Gastrocnemius medialis (tissue), 4 donors: ENCODE results near the gene CCDC127.
"Not testable (repeated sequence)": the region's sequence is repeated elsewhere in the genome, so short reads cannot be mapped to it uniquely, and the experiment has no call there.

Source experiments
- CTCF ChIP-seq, 5 experiments: fragments of 450-650 bp in 3 of 5; fragments of 200-600 bp in 2 of 5; sonication (generic) in 2 of 5; IDR thresholded peaks in 4 of 5; conservative IDR thresholded peaks in 1 of 5; 1 replicate in 4 of 5; 2 replicates in 1 of 5; pipeline ENCODE4 v1.5.1; 2016 to 2019; ENCODE audit warnings: antibody characterized with exemption in 5 of 5, mild to moderate bottlenecking in 3 of 5, moderate library complexity in 3 of 5
- POLR2A ChIP-seq, 2 donors: fragments of 450-650 bp; IDR thresholded peaks; one replicate each; pipeline ENCODE4 v1.6.1; 2017; ENCODE audit warnings: antibody characterized with exemption in 2 of 2, mild to moderate bottlenecking in 2 of 2, moderate library complexity in 2 of 2

DNA sequence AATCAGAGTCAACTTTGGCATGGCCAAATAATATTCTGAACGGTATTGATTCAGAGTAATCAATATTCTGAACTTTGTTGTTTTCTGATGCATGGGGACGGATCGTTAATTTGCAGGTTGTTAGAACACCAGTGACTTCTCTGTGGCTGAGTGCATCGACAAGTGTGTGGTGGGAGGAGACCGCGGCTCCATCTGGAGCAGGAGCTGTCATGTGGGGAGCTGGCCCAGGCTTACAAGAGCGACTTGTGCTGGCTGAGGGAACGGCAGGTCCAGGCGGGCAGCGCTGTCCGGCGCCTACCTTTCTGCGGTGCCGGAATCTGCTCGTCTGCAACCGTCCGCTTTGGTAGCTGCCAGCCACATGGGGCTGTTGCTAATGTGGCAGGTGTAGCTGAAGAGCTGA, 9.4 kb upstream of the CCDC127 start:
- not testable (repeated sequence) for TF ChIP-seq POLR2A (IDR thresholded peaks at IDR 0.05); CTCF (IDR thresholded peaks at IDR 0.05 in 4 of 5, conservative IDR thresholded peaks at IDR 0.05 in 1 of 5)
